Uterus (tissue), 2 donors: ENCODE measurements around the gene CECR2.

ENCODE experiments used
- POLR2A ChIP-seq, 2 donors: fragments of 450-650 bp; IDR thresholded peaks; one replicate each; pipeline ENCODE4 v1.6.1; 2016; ENCODE audit warnings: antibody characterized with exemption in 2 of 2, mild to moderate bottlenecking in 1 of 2, moderate library complexity in 1 of 2
- TF ChIP-seq, protein P1 (sequence below), 4 experiments: fragments of 200-600 bp in 2 of 4; fragments of 450-650 bp in 2 of 4; sonication (generic) in 2 of 4; IDR thresholded peaks; one replicate each; pipeline ENCODE4 v1.5.1; 2016 to 2019; ENCODE audit warnings: antibody characterized with exemption in 4 of 4, mild to moderate bottlenecking in 2 of 4, moderate library complexity in 1 of 4

DNA sequence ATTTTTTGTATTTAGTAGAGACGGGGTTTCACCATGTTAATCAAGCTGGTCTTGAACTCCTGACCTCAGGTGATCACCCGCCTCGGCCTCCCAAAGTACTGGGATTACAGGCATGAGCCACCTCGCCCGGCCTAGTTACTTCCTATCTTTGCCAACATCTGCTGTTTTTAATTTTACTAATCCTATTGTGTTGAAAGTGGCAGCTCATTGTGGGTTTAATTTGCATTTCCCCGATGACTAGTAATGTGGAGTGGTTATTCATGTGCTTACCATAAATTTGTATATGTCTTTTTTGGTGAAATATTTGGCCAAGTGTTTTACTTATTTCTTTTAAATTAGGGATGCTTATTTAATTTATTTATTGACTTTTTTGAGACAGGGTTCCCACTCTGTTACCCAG, 119.8 kb downstream of the CECR2 start:
- TF ChIP-seq, protein P1, sequence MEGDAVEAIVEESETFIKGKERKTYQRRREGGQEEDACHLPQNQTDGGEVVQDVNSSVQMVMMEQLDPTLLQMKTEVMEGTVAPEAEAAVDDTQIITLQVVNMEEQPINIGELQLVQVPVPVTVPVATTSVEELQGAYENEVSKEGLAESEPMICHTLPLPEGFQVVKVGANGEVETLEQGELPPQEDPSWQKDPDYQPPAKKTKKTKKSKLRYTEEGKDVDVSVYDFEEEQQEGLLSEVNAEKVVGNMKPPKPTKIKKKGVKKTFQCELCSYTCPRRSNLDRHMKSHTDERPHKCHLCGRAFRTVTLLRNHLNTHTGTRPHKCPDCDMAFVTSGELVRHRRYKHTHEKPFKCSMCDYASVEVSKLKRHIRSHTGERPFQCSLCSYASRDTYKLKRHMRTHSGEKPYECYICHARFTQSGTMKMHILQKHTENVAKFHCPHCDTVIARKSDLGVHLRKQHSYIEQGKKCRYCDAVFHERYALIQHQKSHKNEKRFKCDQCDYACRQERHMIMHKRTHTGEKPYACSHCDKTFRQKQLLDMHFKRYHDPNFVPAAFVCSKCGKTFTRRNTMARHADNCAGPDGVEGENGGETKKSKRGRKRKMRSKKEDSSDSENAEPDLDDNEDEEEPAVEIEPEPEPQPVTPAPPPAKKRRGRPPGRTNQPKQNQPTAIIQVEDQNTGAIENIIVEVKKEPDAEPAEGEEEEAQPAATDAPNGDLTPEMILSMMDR (IDR thresholded peaks at IDR 0.05): no peak
- TF ChIP-seq POLR2A (IDR thresholded peaks at IDR 0.05): no peak
